HEK293 (cell line): ENCODE results near the gene KRT38.

Source experiments
- CTCF ChIA-PET: fragments of 350-600 bp; formaldehyde crosslinking; extraction: SDS; loops from one replicate; lab custom pipeline; 2021; ENCODE audit warnings: antibody characterized with exemption; lab: Yijun Ruan, JAX
- POLR2A ChIA-PET: fragments of 300-600 bp; formaldehyde crosslinking; extraction: SDS; loops from one replicate; lab custom pipeline; 2020; ENCODE audit warnings: antibody characterized with exemption, inconsistent platforms; lab: Yijun Ruan, JAX
- H3K27ac ChIP-seq: fragments of 200-500 bp; sonication (Bioruptor generic); 2 replicates; pipeline ENCODE4 v1.5.1; 2014; ENCODE audit warnings: low read depth, low read length, control low read depth, inconsistent platforms; ENCODE audit errors: extremely low read depth
- H3K36me3 ChIP-seq, 2 experiments: fragments of 200-500 bp in 1 of 2; sonication (Bioruptor generic) in 1 of 2; 1 replicate in 1 of 2; 2 replicates in 1 of 2; pipeline ENCODE4 v1.5.1; 2014 to 2017; ENCODE audit warnings: inconsistent platforms in 2 of 2, low read length in 2 of 2; ENCODE audit not compliant: control insufficient read depth in 2 of 2, insufficient read depth in 1 of 2
- H3K4me1 ChIP-seq: fragments of 200-500 bp; sonication (Bioruptor generic); 2 replicates; pipeline ENCODE4 v1.5.1; 2014; ENCODE audit warnings: mild to moderate bottlenecking, low read length, inconsistent platforms; ENCODE audit not compliant: control insufficient read depth, insufficient read depth
- H3K4me3 ChIP-seq: 2 replicates; pipeline ENCODE4 v1.5.1; 2011; ENCODE audit warnings: low read depth, mild to moderate bottlenecking, control low read depth, low read length, moderate library complexity
- H3K9me3 ChIP-seq: fragments of 200-500 bp; sonication (Bioruptor generic); 2 replicates; pipeline ENCODE4 v1.5.1; 2014; ENCODE audit warnings: low read depth, low read length, inconsistent platforms; ENCODE audit not compliant: control insufficient read depth, insufficient read depth
- FEZF1 ChIP-seq: fragments of 450-650 bp; formaldehyde crosslinking; IDR thresholded peaks from 2 replicates; pipeline ENCODE4 v1.5.1; 2016; ENCODE audit warnings: missing biosample characterization, missing genetic modification characterization
- KLF7 ChIP-seq: fragments of 450-650 bp; formaldehyde crosslinking; IDR thresholded peaks from 2 replicates; pipeline ENCODE4 v1.5.1; 2016; ENCODE audit warnings: missing biosample characterization, missing genetic modification characterization, borderline replicate concordance
- SCRT1 ChIP-seq: fragments of 450-650 bp; formaldehyde crosslinking; IDR thresholded peaks from 2 replicates; pipeline ENCODE4 v1.5.1; 2016; ENCODE audit warnings: missing biosample characterization, missing genetic modification characterization, borderline replicate concordance
- SCRT2 ChIP-seq: fragments of 450-650 bp; formaldehyde crosslinking; IDR thresholded peaks from 2 replicates; pipeline ENCODE4 v1.5.1; 2016; ENCODE audit warnings: missing biosample characterization, missing genetic modification characterization
- ZFP41 ChIP-seq: fragments of 450-650 bp; formaldehyde crosslinking; IDR thresholded peaks from 2 replicates; pipeline ENCODE4 v1.5.1; 2016; ENCODE audit warnings: missing biosample characterization, missing genetic modification characterization, borderline replicate concordance
- ZNF18 ChIP-seq: fragments of 450-650 bp; formaldehyde crosslinking; IDR thresholded peaks from 2 replicates; pipeline ENCODE4 v1.5.1; 2016; ENCODE audit warnings: missing biosample characterization, missing genetic modification characterization
- ZNF518A ChIP-seq: fragments of 450-650 bp; formaldehyde crosslinking; conservative IDR thresholded peaks from 2 replicates; pipeline ENCODE4 v1.5.1; 2016; ENCODE audit warnings: low read depth, missing biosample characterization, missing genetic modification characterization
- ZNF548 ChIP-seq: fragments of 450-650 bp; formaldehyde crosslinking; IDR thresholded peaks from 2 replicates; pipeline ENCODE4 v1.5.1; 2016; ENCODE audit warnings: missing biosample characterization, missing genetic modification characterization
- ZNF670 ChIP-seq: fragments of 450-650 bp; formaldehyde crosslinking; IDR thresholded peaks from 2 replicates; pipeline ENCODE4 v1.5.1; 2016; ENCODE audit warnings: missing biosample characterization, missing genetic modification characterization, low read depth
- ZNF677 ChIP-seq: fragments of 450-650 bp; IDR thresholded peaks from 2 replicates; pipeline ENCODE4 v1.5.0; 2018; ENCODE audit warnings: missing biosample characterization, mild to moderate bottlenecking, missing genetic modification characterization, moderate library complexity
- TF ChIP-seq, protein P1 (sequence below): fragments of 450-650 bp; formaldehyde crosslinking; IDR thresholded peaks from 2 replicates; pipeline ENCODE4 v1.5.1; 2016; ENCODE audit warnings: missing biosample characterization, missing genetic modification characterization
- TF ChIP-seq, protein P2 (sequence below): fragments of 450-650 bp; IDR thresholded peaks from 2 replicates; pipeline ENCODE4 v1.5.1; 2018; ENCODE audit warnings: missing biosample characterization, mild to moderate bottlenecking, missing genetic modification characterization

The KRT38 gene

DNA sequence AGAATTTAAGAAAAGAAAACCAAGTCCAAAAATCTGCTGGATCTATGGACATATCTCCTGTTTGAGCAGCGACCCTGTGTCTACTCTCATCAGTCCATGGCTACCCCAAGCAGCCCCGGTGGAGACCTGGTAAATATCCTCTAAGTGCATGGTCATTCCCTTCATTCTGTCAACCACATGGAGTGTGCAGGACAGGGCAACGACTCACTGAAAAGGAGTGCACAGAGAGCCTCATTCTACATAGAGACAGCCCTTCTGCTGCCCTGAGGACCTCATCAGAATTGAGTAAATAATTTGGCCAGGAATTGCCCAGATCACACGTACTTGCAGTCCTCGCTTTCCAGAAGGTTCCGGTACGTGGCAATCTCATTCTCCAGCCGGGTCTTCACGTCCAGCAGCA lies 3.0 kb downstream of the KRT38 start:
- H3K4me1 ChIP-seq = no peaks in the 10 kb centered on the region
- H3K4me3 ChIP-seq = no peak overlapping the region
- H3K27ac ChIP-seq = no peak overlapping the region
- no peaks in the 10 kb centered on the region for H3K36me3 ChIP-seq
- H3K9me3 ChIP-seq = no peaks in the 10 kb centered on the region
- POLR2A ChIA-PET = no interaction called here
- CTCF ChIA-PET = interaction anchor here (1.2 to 1.3 kb wide), 2 partner anchors 20 to 228 kb away, joined by 3 to 5 read pairs; no protein-coding TSS in a partner anchor
- TF ChIP-seq, protein P1, sequence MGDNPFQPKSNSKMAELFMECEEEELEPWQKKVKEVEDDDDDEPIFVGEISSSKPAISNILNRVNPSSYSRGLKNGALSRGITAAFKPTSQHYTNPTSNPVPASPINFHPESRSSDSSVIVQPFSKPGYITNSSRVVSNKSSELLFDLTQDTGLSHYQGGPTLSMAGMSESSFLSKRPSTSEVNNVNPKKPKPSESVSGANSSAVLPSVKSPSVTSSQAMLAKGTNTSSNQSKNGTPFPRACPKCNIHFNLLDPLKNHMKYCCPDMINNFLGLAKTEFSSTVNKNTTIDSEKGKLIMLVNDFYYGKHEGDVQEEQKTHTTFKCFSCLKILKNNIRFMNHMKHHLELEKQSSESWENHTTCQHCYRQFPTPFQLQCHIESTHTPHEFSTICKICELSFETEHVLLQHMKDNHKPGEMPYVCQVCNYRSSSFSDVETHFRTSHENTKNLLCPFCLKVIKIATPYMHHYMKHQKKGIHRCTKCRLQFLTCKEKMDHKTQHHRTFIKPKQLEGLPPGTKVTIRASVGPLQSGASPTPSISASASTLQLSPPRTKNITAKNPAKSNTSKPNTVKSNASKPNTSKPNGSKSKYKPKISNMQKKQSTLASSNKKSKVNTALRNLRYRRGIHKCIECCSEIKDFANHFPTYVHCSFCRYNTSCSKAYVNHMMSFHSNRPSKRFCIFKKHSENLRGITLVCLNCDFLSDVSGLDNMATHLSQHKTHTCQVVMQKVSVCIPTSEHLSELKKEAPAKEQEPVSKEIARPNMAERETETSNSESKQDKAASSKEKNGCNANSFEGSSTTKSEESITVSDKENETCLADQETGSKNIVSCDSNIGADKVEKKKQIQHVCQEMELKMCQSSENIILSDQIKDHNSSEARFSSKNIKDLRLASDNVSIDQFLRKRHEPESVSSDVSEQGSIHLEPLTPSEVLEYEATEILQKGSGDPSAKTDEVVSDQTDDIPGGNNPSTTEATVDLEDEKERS (tag by site-specific recombination) = no peak
- TF ChIP-seq ZNF677 (no peak), FEZF1 (tag by site-specific recombination) (no peak)
- TF ChIP-seq, protein P2, sequence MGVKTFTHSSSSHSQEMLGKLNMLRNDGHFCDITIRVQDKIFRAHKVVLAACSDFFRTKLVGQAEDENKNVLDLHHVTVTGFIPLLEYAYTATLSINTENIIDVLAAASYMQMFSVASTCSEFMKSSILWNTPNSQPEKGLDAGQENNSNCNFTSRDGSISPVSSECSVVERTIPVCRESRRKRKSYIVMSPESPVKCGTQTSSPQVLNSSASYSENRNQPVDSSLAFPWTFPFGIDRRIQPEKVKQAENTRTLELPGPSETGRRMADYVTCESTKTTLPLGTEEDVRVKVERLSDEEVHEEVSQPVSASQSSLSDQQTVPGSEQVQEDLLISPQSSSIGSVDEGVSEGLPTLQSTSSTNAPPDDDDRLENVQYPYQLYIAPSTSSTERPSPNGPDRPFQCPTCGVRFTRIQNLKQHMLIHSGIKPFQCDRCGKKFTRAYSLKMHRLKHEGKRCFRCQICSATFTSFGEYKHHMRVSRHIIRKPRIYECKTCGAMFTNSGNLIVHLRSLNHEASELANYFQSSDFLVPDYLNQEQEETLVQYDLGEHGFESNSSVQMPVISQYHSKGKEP = no peak
- TF ChIP-seq, all 188 proteins: peak for 0

DNA sequence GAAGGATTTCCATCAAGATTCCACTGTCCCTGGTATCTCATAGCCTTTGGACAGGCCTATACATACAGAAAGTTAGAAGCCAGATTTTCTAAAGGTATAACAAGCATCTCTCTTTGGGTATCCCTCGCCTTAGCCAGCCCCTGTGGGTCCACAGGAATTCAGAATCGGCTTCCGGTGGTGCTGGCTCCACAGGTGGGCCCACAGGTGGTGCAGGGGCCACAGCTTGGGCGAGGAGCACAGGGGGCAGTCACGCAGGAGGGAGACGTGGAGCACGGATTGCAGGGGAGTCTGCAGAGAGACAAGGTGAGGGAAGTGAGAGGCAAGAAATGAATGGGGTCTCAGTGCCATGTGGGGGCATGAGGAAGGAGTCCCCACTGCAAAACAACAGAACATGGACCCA lies 3.5 kb downstream of the KRT38 start:
- TF ChIP-seq KLF7 (tag by site-specific recombination) = no peak
- peak; percentile 56; the same call in 1 of the 2 replicates for TF ChIP-seq SCRT1 (tag by site-specific recombination)
- TF ChIP-seq SCRT2 (tag by site-specific recombination) = peak; percentile 73
- TF ChIP-seq ZNF670 (tag by site-specific recombination) = no peak
- TF ChIP-seq ZNF518A (tag by site-specific recombination) = no peak
- no peak for TF ChIP-seq ZNF18 (tag by site-specific recombination)
- no peak for TF ChIP-seq ZNF548
- no peak for TF ChIP-seq ZFP41
- TF ChIP-seq, all 188 proteins: peak for 2
- no peaks in the 10 kb centered on the region for H3K9me3 ChIP-seq
- H3K4me3 ChIP-seq = no peak overlapping the region
- H3K27ac ChIP-seq = no peak overlapping the region
- H3K36me3 ChIP-seq = no peaks in the 10 kb centered on the region
- ChIA-PET CTCF (interaction anchor here (1.7 kb wide), 1 partner anchor 225 kb away, joined by 5 read pairs; no protein-coding TSS in a partner anchor), POLR2A (no interaction called here)
- H3K4me1 ChIP-seq = no peaks in the 10 kb centered on the region
